Subcutaneous abdominal adipose tissue (tissue), 5 donors: ENCODE data around the gene DAPK2.

Experiments
- H3K27ac ChIP-seq: one replicate; pipeline ENCODE4 v1.7.0; 2013; ENCODE audit warnings: low read depth, mild to moderate bottlenecking, inconsistent platforms, low read length, moderate library complexity
- H3K27me3 ChIP-seq, 5 donors: one replicate each; pipeline ENCODE4 v1.7.0; 2013; ENCODE audit warnings: low read length in 5 of 5, inconsistent platforms in 1 of 5; ENCODE audit not compliant: control insufficient read depth in 5 of 5, insufficient read depth in 4 of 5
- H3K36me3 ChIP-seq, 5 donors: one replicate each; pipeline ENCODE4 v1.7.0; 2013; ENCODE audit warnings: low read length in 5 of 5; ENCODE audit not compliant: control insufficient read depth in 5 of 5, insufficient read depth in 5 of 5
- H3K4me1 ChIP-seq, 5 donors: one replicate each; pipeline ENCODE4 v1.7.0; 2013; ENCODE audit warnings: low read length in 5 of 5, mild to moderate bottlenecking in 3 of 5, moderate library complexity in 1 of 5; ENCODE audit not compliant: control insufficient read depth in 5 of 5, insufficient read depth in 5 of 5
- H3K4me3 ChIP-seq, 5 donors: one replicate each; pipeline ENCODE4 v1.7.0; 2013; ENCODE audit warnings: low read length in 5 of 5, low read depth in 1 of 5
- H3K9ac ChIP-seq, 5 donors: one replicate each; pipeline ENCODE4 v1.7.0; 2013; ENCODE audit warnings: low read length in 5 of 5, mild to moderate bottlenecking in 4 of 5, moderate library complexity in 3 of 5
- H3K9me3 ChIP-seq, 5 donors: one replicate each; pipeline ENCODE4 v1.7.0; 2013; ENCODE audit warnings: low read length in 5 of 5; ENCODE audit not compliant: control insufficient read depth in 5 of 5
- donor health status: healthy.
- donor health status: healthy.
- donor health status: healthy.
- donor health status: healthy.
- donor health status: healthy.

Gene DAPK2

DNA sequence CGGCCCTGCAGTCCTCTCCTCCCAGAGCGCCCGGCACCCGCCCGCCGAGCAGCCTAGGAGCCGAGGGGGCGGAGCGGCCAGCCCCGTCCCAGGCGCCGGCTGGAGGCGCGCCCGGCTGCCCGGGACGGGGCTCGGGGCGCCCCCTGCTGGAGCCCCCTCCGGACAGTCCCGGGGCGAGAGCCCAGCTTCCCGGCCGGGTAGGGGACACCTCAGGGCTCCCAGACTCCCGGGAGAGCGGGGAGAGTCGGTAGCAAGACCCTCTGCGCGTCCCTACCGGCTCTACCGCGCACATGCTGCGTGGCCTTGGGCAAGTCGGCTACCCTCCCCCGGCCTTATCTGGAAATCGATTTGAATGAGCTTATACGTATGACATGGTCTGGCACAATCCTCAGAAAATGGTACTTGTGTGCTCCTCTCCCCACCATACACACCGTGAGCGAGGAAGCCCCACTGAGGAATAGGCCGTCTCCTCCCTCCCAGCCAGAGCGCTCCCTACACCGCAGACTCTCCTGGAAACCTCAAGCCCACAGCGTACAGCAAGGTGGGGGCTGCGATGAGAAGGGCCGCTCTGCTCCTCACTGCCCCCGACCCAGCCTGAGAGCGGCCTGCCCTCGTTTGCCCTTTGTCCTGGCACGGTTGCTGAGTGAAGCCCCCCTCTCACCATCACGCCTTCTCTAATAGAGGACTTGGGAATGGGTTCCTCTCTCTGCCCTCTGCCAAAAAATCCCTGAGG, at the start of gene DAPK2:
DAPK2 (minus strand) TSS at position 65 of the 733 bp plus-strand sequence. CDS start 6,224 bp downstream, outside the sequence.
- H3K4me1 ChIP-seq, result peaks cover 3 to 73% (median 64%) of the 10 kb centered on the region in 5 donors
- no peaks in the 10 kb centered on the region for H3K27me3 ChIP-seq
- H3K9ac ChIP-seq, result peak within 1 kb of the TSS; percentile 66 to 78 (median 73)
- H3K9me3 ChIP-seq, result no peaks in the 10 kb centered on the region
- peak within 1 kb of the TSS; percentile 84 for H3K27ac ChIP-seq
- peak within 1 kb of the TSS; percentile 72 to 78 (median 73) for H3K4me3 ChIP-seq
- H3K36me3 ChIP-seq, result no peaks in the 10 kb centered on the region

DNA sequence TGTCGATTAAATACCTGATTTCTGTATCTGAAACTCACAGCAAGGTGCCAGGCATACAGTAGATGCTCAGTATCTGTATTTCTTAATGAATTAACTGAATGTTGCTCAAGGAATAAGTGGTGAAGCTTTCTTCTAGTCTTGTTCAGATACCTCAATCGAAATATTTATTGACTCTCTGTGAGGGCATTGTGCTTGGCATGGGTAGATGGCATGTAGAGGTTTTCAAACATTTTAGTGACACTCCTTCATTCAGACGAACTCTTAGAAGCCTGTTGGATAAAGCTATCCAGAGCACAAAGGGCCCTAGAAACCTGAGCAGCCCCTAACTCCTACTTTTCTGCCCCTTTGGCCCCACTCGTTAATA, 49.1 kb upstream of the DAPK2 start:
- Histone ChIP-seq H3K4me3 (peak overlapping the region; percentile 44 to 97 (median 94)), H3K4me1 (peaks cover 3 to 71% (median 53%) of the 10 kb centered on the region in 5 donors), H3K9me3 (no peaks in the 10 kb centered on the region), H3K9ac (peak overlapping the region in 3 of 5 donors; percentile 21 to 92 (median 37)), H3K27me3 (no peaks in the 10 kb centered on the region), H3K36me3 (no peaks in the 10 kb centered on the region), H3K27ac (peak overlapping the region; percentile 86)

DNA sequence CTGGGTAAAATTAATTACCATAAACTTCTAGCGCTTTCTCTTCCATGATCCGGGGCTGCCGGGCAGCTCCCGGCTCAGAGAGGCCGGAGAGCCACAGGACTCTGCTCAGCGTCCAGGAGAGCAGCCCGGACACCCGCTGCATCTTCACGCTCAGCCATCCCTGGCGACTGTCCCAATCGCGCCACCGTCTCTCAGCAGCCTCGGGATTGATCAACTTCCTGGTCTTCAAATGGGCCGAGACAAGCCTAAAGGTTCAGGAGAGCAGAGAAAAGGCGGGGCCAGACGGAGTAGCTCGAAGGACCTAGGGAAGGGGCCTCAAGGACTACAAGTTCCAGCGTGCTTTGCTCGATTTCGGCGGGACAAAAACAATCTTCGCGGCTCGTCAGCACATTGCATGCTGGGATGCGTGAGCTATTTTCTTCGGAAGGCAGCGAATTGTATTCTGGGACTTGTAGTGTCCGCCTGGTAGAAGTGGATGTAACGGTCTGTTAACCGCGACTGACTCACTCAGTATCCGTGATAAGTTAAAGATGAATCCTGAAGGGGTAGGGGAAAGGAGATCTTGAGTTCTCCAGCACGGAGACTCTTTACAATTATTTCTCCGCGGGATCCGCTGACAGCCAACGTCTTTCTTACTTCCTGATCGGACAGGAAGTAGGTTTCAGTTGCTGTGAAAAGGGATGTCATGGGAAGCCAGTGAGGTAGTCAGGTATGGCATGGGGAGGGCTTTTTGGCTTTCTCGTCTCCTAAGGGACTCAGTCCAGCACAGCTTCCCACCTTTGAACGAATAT, 47.5 kb upstream of the DAPK2 start, which contains the start of gene CIAO2A:
CIAO2A (minus strand) TSS at position 212 of the 791 bp plus-strand sequence; CDS start at position 142, 70 bp downstream.
- Histone ChIP-seq H3K4me1 (peaks cover 3 to 65% (median 54%) of the 10 kb centered on the region in 5 donors), H3K9ac (peak within 1 kb of the TSS; percentile 71 to 87 (median 79)), H3K4me3 (peak within 1 kb of the TSS; percentile 69 to 95 (median 86)), H3K9me3 (no peaks in the 10 kb centered on the region), H3K36me3 (peaks cover 0 to 6% (median 2%) of the 10 kb centered on the region in 5 donors), H3K27ac (peak within 1 kb of the TSS; percentile 87), H3K27me3 (no peaks in the 10 kb centered on the region)

DNA sequence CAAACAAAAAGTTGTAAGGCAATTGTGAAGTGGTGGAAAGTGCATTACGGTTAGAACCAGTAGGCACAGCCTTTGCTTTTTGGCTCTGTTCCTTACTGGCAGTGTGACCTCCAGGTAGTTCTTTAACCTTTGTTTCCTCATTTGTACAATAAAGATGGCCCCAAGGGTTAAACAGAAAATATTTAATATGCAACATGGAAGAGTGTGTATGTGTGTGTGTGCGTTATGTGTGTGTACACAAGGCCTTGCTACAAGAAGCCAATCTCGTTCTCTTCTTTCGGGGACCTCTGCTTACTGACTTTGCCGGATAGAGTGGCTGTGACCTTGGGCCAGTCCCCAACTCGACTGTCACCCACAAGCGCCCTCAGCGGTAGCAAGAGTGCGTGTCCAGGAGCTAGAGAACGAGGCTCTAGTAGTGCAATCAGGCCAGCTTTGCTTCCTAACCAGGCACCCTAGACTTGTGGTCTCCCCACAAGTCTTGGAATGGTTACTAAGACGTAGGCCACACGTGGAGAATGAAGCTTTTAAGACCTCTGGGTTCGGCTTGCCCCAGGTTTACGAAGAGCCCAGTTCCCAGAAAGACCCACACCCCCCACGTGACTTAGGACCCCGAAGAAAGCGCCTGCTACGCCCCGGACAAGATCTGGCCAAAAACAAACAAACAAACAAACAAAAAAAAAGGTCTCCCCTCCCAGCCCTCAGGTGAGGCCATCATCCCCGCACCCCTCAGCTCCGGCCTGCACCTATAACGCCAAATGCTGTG, 46.8 kb upstream of the DAPK2 start:
- peak overlapping the region; percentile 69 to 95 (median 86) for H3K4me3 ChIP-seq
- peaks cover 3 to 58% (median 50%) of the 10 kb centered on the region in 5 donors for H3K4me1 ChIP-seq

DNA sequence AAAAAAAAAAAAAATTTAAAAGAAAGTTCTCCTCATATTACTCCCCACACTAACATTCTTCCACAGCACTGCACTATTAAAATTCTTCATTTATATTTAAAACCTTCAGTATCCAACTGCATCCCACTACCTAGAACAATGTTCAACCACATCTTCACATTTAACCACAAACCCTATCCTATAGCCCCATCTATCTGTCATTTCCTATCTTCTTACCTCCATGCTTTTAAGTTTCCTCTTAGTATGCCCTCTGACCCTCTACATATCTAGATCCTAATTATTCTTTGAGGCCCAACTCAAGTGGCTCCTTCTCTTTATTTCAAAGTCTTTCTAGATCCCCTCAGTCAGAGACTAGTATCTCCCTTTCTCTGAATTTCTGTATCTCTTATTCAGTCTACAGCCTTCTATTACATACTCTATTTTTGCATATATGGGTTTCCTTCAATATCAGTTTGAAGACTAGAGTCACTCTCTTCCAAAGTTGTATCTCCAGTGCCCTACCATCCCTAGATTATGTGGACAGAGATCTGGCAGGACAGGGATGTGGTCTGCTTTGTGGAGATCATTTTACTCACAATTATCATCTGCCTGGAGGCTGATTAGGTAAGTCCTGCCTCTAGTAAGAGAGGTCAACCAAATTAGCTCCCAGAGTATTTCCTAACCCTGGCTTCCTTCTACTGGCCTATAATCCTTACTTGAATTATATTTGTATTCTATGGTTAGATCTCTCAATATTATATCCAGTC, 46.0 kb upstream of the DAPK2 start:
- H3K4me3 ChIP-seq, result peak overlapping the region in 4 of 5 donors; percentile 69 to 95 (median 88)
- peak overlapping the region in 4 of 5 donors; percentile 72 to 87 (median 80) for H3K9ac ChIP-seq
- H3K9me3 ChIP-seq, result no peaks in the 10 kb centered on the region
- no peaks in the 10 kb centered on the region for H3K27me3 ChIP-seq
- peaks cover 5 to 14% (median 12%) of the 10 kb centered on the region in 5 donors for H3K36me3 ChIP-seq
- peaks cover 0 to 50% (median 42%) of the 10 kb centered on the region in 5 donors for H3K4me1 ChIP-seq
- peak overlapping the region; percentile 87 for H3K27ac ChIP-seq

More for the DNA sequence above, 46.8 kb upstream of the DAPK2 start:
- peak overlapping the region; percentile 71 to 87 (median 79) for H3K9ac ChIP-seq
- H3K9me3 ChIP-seq, result no peaks in the 10 kb centered on the region
- H3K27ac ChIP-seq, result peak overlapping the region; percentile 87
- H3K27me3 ChIP-seq, result no peaks in the 10 kb centered on the region
- peaks cover under 1 to 10% (median 7%) of the 10 kb centered on the region in 5 donors for H3K36me3 ChIP-seq

DNA sequence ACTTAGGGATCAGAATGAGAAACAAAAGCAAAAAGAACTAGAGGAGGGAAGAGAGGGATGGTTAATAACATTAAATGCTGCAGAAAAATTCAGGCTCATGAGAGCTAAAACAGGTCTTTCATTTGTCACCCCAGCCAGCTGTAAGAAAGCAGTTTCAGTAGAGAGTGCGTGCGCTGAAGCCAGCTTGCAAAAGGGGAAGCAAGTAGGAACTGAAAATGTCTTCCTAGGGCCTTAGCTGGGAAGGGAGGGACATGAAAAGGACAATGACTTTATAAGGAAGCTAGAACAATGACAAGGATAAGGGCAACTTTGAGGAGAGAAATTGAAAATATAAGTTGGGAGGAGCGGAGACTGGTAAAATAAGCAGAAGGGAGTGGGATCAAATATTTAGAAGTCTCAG, 44.2 kb upstream of the DAPK2 start:
- Histone ChIP-seq H3K4me3 (no peak overlapping the region), H3K27ac (no peak overlapping the region), H3K36me3 (peaks cover 5 to 16% (median 12%) of the 10 kb centered on the region in 5 donors), H3K9ac (peak overlapping the region in 2 of 5 donors; percentile 33 to 35), H3K27me3 (no peaks in the 10 kb centered on the region), H3K4me1 (peaks cover 0 to 40% (median 32%) of the 10 kb centered on the region in 5 donors), H3K9me3 (no peaks in the 10 kb centered on the region)

DNA sequence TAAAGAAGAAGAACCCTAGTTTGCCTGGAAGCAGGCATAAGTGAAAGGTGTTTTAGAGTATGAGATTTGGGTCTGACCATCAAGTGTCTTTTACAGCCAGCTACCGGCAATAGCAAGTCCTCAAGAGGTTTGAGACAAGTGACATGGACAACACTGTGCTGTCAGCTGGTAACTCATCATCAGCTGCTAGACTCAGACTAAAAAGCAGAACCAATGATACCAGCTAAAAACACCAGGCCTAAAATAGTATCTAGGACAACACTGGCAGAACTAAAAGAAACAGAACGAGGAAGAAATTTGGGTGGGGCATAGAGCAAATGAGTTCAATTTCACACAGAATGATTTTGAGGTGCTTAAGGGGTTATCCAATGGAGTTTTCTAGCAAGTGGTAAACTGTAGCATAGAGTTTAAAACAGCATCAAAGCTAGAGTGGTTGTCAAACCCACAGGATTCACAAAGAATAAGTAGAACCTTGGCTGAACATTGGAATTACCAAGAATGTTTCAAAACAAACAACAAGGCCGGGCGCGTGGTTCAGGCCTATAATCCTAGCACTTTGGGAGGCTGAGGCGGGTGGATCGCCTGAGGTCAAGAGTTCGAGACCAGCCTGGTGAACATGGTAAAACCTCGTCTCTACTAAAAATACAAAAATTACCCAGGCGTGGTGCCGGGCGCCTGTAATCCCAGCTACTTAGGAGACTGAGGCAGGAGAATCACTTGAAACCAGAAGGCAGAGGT, 43.4 kb upstream of the DAPK2 start:
- no peaks in the 10 kb centered on the region for H3K9me3 ChIP-seq
- peaks cover 5 to 21% (median 12%) of the 10 kb centered on the region in 5 donors for H3K36me3 ChIP-seq
- peak overlapping the region in 1 of 5 donors; percentile 51 for H3K9ac ChIP-seq
- H3K4me1 ChIP-seq, result peaks cover 0 to 32% (median 24%) of the 10 kb centered on the region in 5 donors
- peak overlapping the region; percentile 10 for H3K27ac ChIP-seq
- H3K4me3 ChIP-seq, result no peak overlapping the region
- H3K27me3 ChIP-seq, result no peaks in the 10 kb centered on the region

DNA sequence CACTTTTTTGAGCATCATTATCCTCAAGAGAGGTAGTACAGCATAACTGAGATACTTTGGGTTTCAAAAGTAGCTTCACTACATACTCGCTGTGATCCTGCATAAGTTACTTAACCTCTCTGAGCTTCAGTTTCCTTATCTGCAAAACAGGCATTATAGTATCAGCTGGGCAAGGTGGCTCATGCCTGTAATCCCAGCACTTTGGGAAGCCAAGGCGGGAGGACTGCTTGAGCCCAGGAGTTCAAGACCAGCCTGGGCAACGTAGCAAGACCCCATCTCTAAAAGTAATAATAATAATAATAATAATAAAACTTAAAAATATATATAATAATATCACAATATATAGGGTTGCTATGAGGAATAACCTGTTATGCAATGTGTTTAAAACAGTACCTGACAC, 36.5 kb upstream of the DAPK2 start:
- no peaks in the 10 kb centered on the region for H3K4me1 ChIP-seq
- no peaks in the 10 kb centered on the region for H3K9me3 ChIP-seq
- H3K4me3 ChIP-seq, result no peak overlapping the region
- no peak overlapping the region for H3K9ac ChIP-seq
- H3K27me3 ChIP-seq, result no peaks in the 10 kb centered on the region
- H3K27ac ChIP-seq, result no peak overlapping the region
- H3K36me3 ChIP-seq, result peaks cover 9 to 30% (median 16%) of the 10 kb centered on the region in 5 donors
